SK-N-SH treated with all-trans-retinoic acid at 6 μM for 48 hours (cell line): Measurements from ENCODE around the gene GGT1.
"Not testable (repeated sequence)": the region's sequence is repeated elsewhere in the genome, so short reads cannot be mapped to it uniquely, and the experiment has no call there.

ENCODE experiments used
- ATAC-seq: fragments of 200-7000 bp; cut with Tn5 transposase; 3 replicates; pipeline ENCODE4 v1.9.1; 2020; ENCODE audit warnings: mild to moderate bottlenecking, moderate library complexity
- ARNTL ChIP-seq: fragments of 450-650 bp; formaldehyde crosslinking; IDR thresholded peaks from 2 replicates; pipeline ENCODE4 v1.5.0; 2020; ENCODE audit warnings: low read depth, mild to moderate bottlenecking, moderate library complexity, borderline replicate concordance
- BACH2 ChIP-seq: fragments of 250-450 bp; sonication (Bioruptor Pico); IDR thresholded peaks from 2 replicates; pipeline ENCODE4 v1.9.0; 2021; ENCODE audit warnings: mild to moderate bottlenecking, borderline replicate concordance
- CREB5 ChIP-seq: fragments of 250-450 bp; sonication (Bioruptor Pico); IDR thresholded peaks from 2 replicates; pipeline ENCODE4 v1.5.1; 2020; ENCODE audit warnings: low read depth, mild to moderate bottlenecking, moderate library complexity
- CSDC2 ChIP-seq: fragments of 250-450 bp; sonication (Bioruptor Pico); IDR thresholded peaks from 2 replicates; pipeline ENCODE4 v1.5.0; 2020; ENCODE audit warnings: mild to moderate bottlenecking, moderate library complexity
- ESRRG ChIP-seq: fragments of 250-450 bp; sonication (Bioruptor Pico); IDR thresholded peaks from 2 replicates; pipeline ENCODE4 v1.6.1; 2021; ENCODE audit warnings: mild to moderate bottlenecking
- OSR1 ChIP-seq: fragments of 250-450 bp; sonication (Bioruptor Pico); IDR thresholded peaks from 2 replicates; pipeline ENCODE4 v1.8.0; 2022; ENCODE audit warnings: moderate library complexity, mild to moderate bottlenecking, inconsistent platforms
- PATZ1 ChIP-seq: fragments of 250-450 bp; sonication (Bioruptor Pico); IDR thresholded peaks from 2 replicates; pipeline ENCODE4 v1.8.0; 2020; ENCODE audit warnings: mild to moderate bottlenecking, moderate library complexity, borderline replicate concordance
- POU6F1 ChIP-seq: fragments of 250-450 bp; sonication (Bioruptor Pico); IDR thresholded peaks from 2 replicates; pipeline ENCODE4 v1.8.0; 2021; ENCODE audit warnings: low read depth, mild to moderate bottlenecking, moderate library complexity, borderline replicate concordance
- PPARA ChIP-seq: fragments of 250-450 bp; sonication (Bioruptor Pico); IDR thresholded peaks from 2 replicates; pipeline ENCODE4 v1.5.0; 2020; ENCODE audit warnings: mild to moderate bottlenecking, borderline replicate concordance
- SNAI2 ChIP-seq: fragments of 250-450 bp; sonication (Bioruptor Pico); IDR thresholded peaks from 2 replicates; pipeline ENCODE4 v1.5.0; 2020; ENCODE audit warnings: mild to moderate bottlenecking, moderate library complexity
- TCF4 ChIP-seq: fragments of 250-450 bp; sonication (Bioruptor Pico); IDR thresholded peaks from 2 replicates; pipeline ENCODE4 v1.8.0; 2021; ENCODE audit warnings: mild to moderate bottlenecking, moderate library complexity, borderline replicate concordance
- TOX ChIP-seq: fragments of 250-450 bp; sonication (Bioruptor Pico); IDR thresholded peaks from 2 replicates; pipeline ENCODE4 v1.8.0; 2021; ENCODE audit warnings: mild to moderate bottlenecking, moderate library complexity, borderline replicate concordance
- ZFP30 ChIP-seq: fragments of 450-650 bp; formaldehyde crosslinking; IDR thresholded peaks from 2 replicates; pipeline ENCODE4 v1.5.0; 2022; ENCODE audit warnings: mild to moderate bottlenecking, moderate library complexity
- ZNF565 ChIP-seq: fragments of 450-650 bp; formaldehyde crosslinking; conservative IDR thresholded peaks from 2 replicates; pipeline ENCODE4 v1.5.0; 2020; ENCODE audit warnings: low read depth, mild to moderate bottlenecking, moderate library complexity
- ZNF70 ChIP-seq: fragments of 450-650 bp; formaldehyde crosslinking; IDR thresholded peaks from 2 replicates; pipeline ENCODE4 v1.5.0; 2020; ENCODE audit warnings: mild to moderate bottlenecking, moderate library complexity

Gene GGT1

GRCh38 chr22:24601217-24602104, 1.5 kb upstream of the GGT1 start:
- no peak for TF ChIP-seq ARNTL (CRISPR knock-in tag)
- no peak for TF ChIP-seq POU6F1 (CRISPR knock-in tag)
- no peak for TF ChIP-seq PPARA (CRISPR knock-in tag)
- TF ChIP-seq CSDC2 (CRISPR knock-in tag) = no peak
- no peak for TF ChIP-seq PATZ1 (CRISPR knock-in tag)
- TF ChIP-seq BACH2 = no peak
- TF ChIP-seq ZNF565 (CRISPR knock-in tag) = no peak
- no peak for TF ChIP-seq OSR1 (CRISPR knock-in tag)
- TF ChIP-seq CREB5 = no peak
- TF ChIP-seq SNAI2 (CRISPR knock-in tag) = no peak
- TF ChIP-seq ESRRG (CRISPR knock-in tag) = no peak
- no peak for TF ChIP-seq ZFP30
- no peak for TF ChIP-seq TOX (CRISPR knock-in tag)
- TF ChIP-seq TCF4 (CRISPR knock-in tag) = no peak
- no peak for TF ChIP-seq ZNF70 (CRISPR knock-in tag)
- no peak for ATAC-seq

GRCh38 chr22:24602105-24602749, 766 bp upstream of the GGT1 start:
- not testable (repeated sequence) for ATAC-seq

GRCh38 chr22:24603770-24604629, 1.0 kb downstream of the GGT1 start:
- peak; percentile 50 for ATAC-seq

GRCh38 chr22:24606340-24606739, 3.3 kb downstream of the GGT1 start:
- not testable (repeated sequence) for ATAC-seq

- ATAC-seq = peak; percentile 19
These were observed 4.5 kb downstream of the GGT1 start for GRCh38 chr22:24607429-24607983.

- ATAC-seq = not testable (repeated sequence)
These were observed 5.3 kb downstream of the GGT1 start for GRCh38 chr22:24608327-24608726.

GRCh38 chr22:24609888-24610287, 6.9 kb downstream of the GGT1 start:
- not testable (repeated sequence) for ATAC-seq

GRCh38 chr22:24614794-24615193, 11.8 kb downstream of the GGT1 start:
- not testable (repeated sequence) for ATAC-seq

- not testable (repeated sequence) for ATAC-seq
These were observed 18.3 kb downstream of the GGT1 start for GRCh38 chr22:24621244-24621643.

GRCh38 chr22:24622596-24622995, 19.6 kb downstream of the GGT1 start:
- not testable (repeated sequence) for ATAC-seq

- ATAC-seq = not testable (repeated sequence)
These were observed 24.9 kb downstream of the GGT1 start for GRCh38 chr22:24627911-24628310.

- ATAC-seq = not testable (repeated sequence)
These were observed 26.1 kb downstream of the GGT1 start for GRCh38 chr22:24629069-24629468.
